ENCODE data around the gene AKAP13. TPM values are rescaled to one million over a fixed set of nuclear protein-coding genes. Genes with fewer than 3 reads are reported as not detected.

Gene AKAP13
- total RNA-seq, 2 experiments from 2014 or later: 282 to 304 TPM

- Histone ChIP-seq H3K27ac (ENCODE audit: low read depth in 1 of 2, low read length in 2 of 2) (peak overlapping the region; percentile 80 to 88), H3K36me3 (ENCODE audit: insufficient read depth, low read length) (peaks cover 52% of the 10 kb centered on the region), H3K27me3 (ENCODE audit: control insufficient read depth in 1 of 2, insufficient read depth in 2 of 2, low read length in 2 of 2) (no peaks in the 10 kb centered on the region), H3K4me1 (ENCODE audit: insufficient read depth, low read length) (peaks cover 54% of the 10 kb centered on the region), H3K4me3 (ENCODE audit: low read length) (peak overlapping the region; percentile 45), H3K9me3 (ENCODE audit: control insufficient read depth in 1 of 2, insufficient read depth in 1 of 2, low read length in 2 of 2) (no peaks in the 10 kb centered on the region)
- CTCF ChIA-PET: interaction anchor here (1.1 to 2.0 kb wide), 3 partner anchors 12 to 32 kb away, joined by 4 to 9 read pairs (median 5); no protein-coding TSS in a partner anchor
- peak; percentile 39 for ATAC-seq (ENCODE audit: poor library complexity)
- Mint-ChIP-seq H3K9me3 (no peaks in the 10 kb centered on the region), H3K27ac (peak overlapping the region; percentile 98), H3K36me3 (ENCODE audit: low read depth) (peaks cover 83% of the 10 kb centered on the region), H3K27me3 (no peaks in the 10 kb centered on the region), H3K4me1 (ENCODE audit: low read depth) (peaks cover 87% of the 10 kb centered on the region), H3K4me3 (peak overlapping the region; percentile 75)
- DNase-seq: peak in 2 of 14 experiments; percentile 56 to 80
- TF ChIP-seq, protein P1, sequence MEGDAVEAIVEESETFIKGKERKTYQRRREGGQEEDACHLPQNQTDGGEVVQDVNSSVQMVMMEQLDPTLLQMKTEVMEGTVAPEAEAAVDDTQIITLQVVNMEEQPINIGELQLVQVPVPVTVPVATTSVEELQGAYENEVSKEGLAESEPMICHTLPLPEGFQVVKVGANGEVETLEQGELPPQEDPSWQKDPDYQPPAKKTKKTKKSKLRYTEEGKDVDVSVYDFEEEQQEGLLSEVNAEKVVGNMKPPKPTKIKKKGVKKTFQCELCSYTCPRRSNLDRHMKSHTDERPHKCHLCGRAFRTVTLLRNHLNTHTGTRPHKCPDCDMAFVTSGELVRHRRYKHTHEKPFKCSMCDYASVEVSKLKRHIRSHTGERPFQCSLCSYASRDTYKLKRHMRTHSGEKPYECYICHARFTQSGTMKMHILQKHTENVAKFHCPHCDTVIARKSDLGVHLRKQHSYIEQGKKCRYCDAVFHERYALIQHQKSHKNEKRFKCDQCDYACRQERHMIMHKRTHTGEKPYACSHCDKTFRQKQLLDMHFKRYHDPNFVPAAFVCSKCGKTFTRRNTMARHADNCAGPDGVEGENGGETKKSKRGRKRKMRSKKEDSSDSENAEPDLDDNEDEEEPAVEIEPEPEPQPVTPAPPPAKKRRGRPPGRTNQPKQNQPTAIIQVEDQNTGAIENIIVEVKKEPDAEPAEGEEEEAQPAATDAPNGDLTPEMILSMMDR (IDR thresholded peaks at IDR 0.05): no peak
- POLR2A ChIA-PET: interaction anchor here (1.0 to 2.1 kb wide), 11 partner anchors 12 to 727 kb away, joined by 3 to 34 read pairs (median 4); partner anchors contain the start of genes AKAP13 and KLHL25
- intact Hi-C loops (cut with DNase I, micrococcal nuclease): loop anchor here (1.0 to 10.0 kb wide), 7 partner anchors 18 to 323 kb away; partner anchors contain the start of gene AKAP13 (in 1 of the 2)
Measured at GRCh38 chr15:85707519-85708338, 327.3 kb downstream of the AKAP13 start.

DNA sequence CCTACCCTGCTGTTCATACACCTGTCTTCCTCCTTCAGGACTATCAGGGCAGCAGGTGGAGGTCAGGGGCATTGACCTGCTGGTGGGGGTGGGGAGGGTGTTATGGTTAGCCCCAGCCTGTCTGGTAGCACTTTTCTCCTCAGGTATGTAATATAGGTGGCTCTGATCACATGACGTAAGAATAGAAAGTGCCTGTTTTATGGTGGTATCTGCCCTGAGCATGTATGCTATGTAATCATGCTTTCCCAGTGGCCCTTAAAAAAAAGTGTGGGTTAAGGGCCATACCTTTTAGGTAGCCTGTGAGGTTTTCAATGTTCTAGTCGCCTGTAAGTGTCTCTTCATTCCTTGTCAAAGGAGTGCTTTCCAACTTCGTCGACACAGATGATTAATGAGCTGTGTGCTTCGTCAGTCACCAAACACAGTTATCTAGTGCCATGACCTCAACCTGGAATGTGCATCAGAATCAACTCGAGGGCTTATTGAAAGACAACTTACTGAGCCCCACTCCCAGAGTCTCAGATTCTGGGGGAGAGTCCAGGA lies 328.1 kb downstream of the AKAP13 start:
- no peaks in the 10 kb centered on the region for H3K9me3 Mint-ChIP-seq
- peak overlapping the region; percentile 98 for H3K27ac Mint-ChIP-seq
- peaks cover 83% of the 10 kb centered on the region for H3K36me3 Mint-ChIP-seq (ENCODE audit: low read depth)
- Histone ChIP-seq H3K27me3 (ENCODE audit: control insufficient read depth in 1 of 2, insufficient read depth in 2 of 2, low read length in 2 of 2) (no peaks in the 10 kb centered on the region), H3K4me1 (ENCODE audit: insufficient read depth, low read length) (peaks cover 51% of the 10 kb centered on the region), H3K27ac (ENCODE audit: low read depth in 1 of 2, low read length in 2 of 2) (peak overlapping the region; percentile 42 to 88), H3K36me3 (ENCODE audit: insufficient read depth, low read length) (peaks cover 59% of the 10 kb centered on the region), H3K4me3 (ENCODE audit: low read length) (no peak overlapping the region), H3K9me3 (ENCODE audit: control insufficient read depth in 1 of 2, insufficient read depth in 1 of 2, low read length in 2 of 2) (no peaks in the 10 kb centered on the region)
- ChIA-PET CTCF (no interaction called here), POLR2A (no interaction called here)
- no peaks in the 10 kb centered on the region for H3K27me3 Mint-ChIP-seq
- DNase-seq (no peak), ATAC-seq (ENCODE audit: poor library complexity) (no peak)
- peak overlapping the region; percentile 75 for H3K4me3 Mint-ChIP-seq
- TF ChIP-seq, protein P1 (IDR thresholded peaks at IDR 0.05): no peak
- intact Hi-C loops (cut with DNase I, micrococcal nuclease): loop anchor here (5.0 to 10.0 kb wide), 4 partner anchors 86 to 324 kb away; partner anchors contain the start of gene AKAP13 (in 1 of the 2)
- peaks cover 87% of the 10 kb centered on the region for H3K4me1 Mint-ChIP-seq (ENCODE audit: low read depth)

- CTCF ChIA-PET: interaction anchor here (0.6 to 1.6 kb wide), 2 partner anchors 15 to 24 kb away, joined by 3 to 5 read pairs; no protein-coding TSS in a partner anchor
- Histone ChIP-seq H3K27ac (ENCODE audit: low read depth in 1 of 2, low read length in 2 of 2) (peak overlapping the region in 1 of 2 donors; percentile 88), H3K36me3 (ENCODE audit: insufficient read depth, low read length) (peaks cover 65% of the 10 kb centered on the region), H3K4me3 (ENCODE audit: low read length) (no peak overlapping the region), H3K9me3 (ENCODE audit: control insufficient read depth in 1 of 2, insufficient read depth in 1 of 2, low read length in 2 of 2) (no peaks in the 10 kb centered on the region), H3K4me1 (ENCODE audit: insufficient read depth, low read length) (peaks cover 44% of the 10 kb centered on the region), H3K27me3 (ENCODE audit: control insufficient read depth in 1 of 2, insufficient read depth in 2 of 2, low read length in 2 of 2) (no peaks in the 10 kb centered on the region)
- Mint-ChIP-seq H3K27ac (peak overlapping the region; percentile 98), H3K4me3 (no peak overlapping the region), H3K27me3 (no peaks in the 10 kb centered on the region), H3K9me3 (no peaks in the 10 kb centered on the region), H3K4me1 (ENCODE audit: low read depth) (peaks cover 86% of the 10 kb centered on the region), H3K36me3 (ENCODE audit: low read depth) (peaks cover 85% of the 10 kb centered on the region)
- DNase-seq (no peak), ATAC-seq (ENCODE audit: poor library complexity) (no peak)
- POLR2A ChIA-PET: interaction anchor here (0.6 to 1.3 kb wide), 2 partner anchors 17 to 19 kb away, joined by 3 to 4 read pairs; no protein-coding TSS in a partner anchor
- TF ChIP-seq, protein P1 (IDR thresholded peaks at IDR 0.05): no peak
- intact Hi-C loops (cut with DNase I, micrococcal nuclease): loop anchor here (5.0 to 10.0 kb wide), 4 partner anchors 87 to 324 kb away; partner anchors contain the start of gene AKAP13 (in 1 of the 2)
Measured at GRCh38 chr15:85709250-85709649, 328.8 kb downstream of the AKAP13 start.
